Neural cell (in vitro differentiated cells): ENCODE measurements around the gene RPS6KA2. TPM values are rescaled to one million over a fixed set of nuclear protein-coding genes. Genes with fewer than 3 reads are reported as not detected.

Source experiments
- H2AFZ ChIP-seq: fragments of 200-600, 300-800 bp; sonication (generic), shearing (Covaris generic); 2 replicates; pipeline ENCODE4 v1.6.0; 2014; ENCODE audit warnings: low read depth, mild to moderate bottlenecking, antibody characterized with exemption, low read length, moderate library complexity
- H3F3A ChIP-seq: fragments of 200-600 bp; shearing (Covaris generic); 2 replicates; pipeline ENCODE4 v1.6.1; 2016; ENCODE audit warnings: mild to moderate bottlenecking, moderate library complexity, mixed read lengths, antibody characterized with exemption, low read length; ENCODE audit not compliant: insufficient read depth, poor library complexity, severe bottlenecking
- H3K27ac ChIP-seq: fragments of 200-600, 300-800 bp; sonication (generic), shearing (Covaris generic); 2 replicates; pipeline ENCODE4 v1.5.1; 2014; ENCODE audit warnings: mild to moderate bottlenecking, low read length, moderate library complexity
- H3K27me3 ChIP-seq: fragments of 300-800, 200-600 bp; sonication (generic), shearing (Covaris generic); 2 replicates; pipeline ENCODE4 v1.6.0; 2014; ENCODE audit warnings: mild to moderate bottlenecking, low read depth, low read length, moderate library complexity; ENCODE audit not compliant: insufficient read depth
- H3K36me3 ChIP-seq: fragments of 300-800, 200-600 bp; sonication (generic), shearing (Covaris generic); 2 replicates; pipeline ENCODE4 v1.5.1; 2014; ENCODE audit warnings: mild to moderate bottlenecking, antibody characterized with exemption, low read length, moderate library complexity; ENCODE audit not compliant: insufficient read depth
- H3K4me2 ChIP-seq: fragments of 300-800, 200-600 bp; sonication (generic), shearing (Covaris generic); 2 replicates; pipeline ENCODE4 v1.6.0; 2014; ENCODE audit warnings: mild to moderate bottlenecking, low read length
- H3K4me3 ChIP-seq: fragments of 300-800, 200-600 bp; sonication (generic), shearing (Covaris generic); 2 replicates; pipeline ENCODE4 v1.5.1; 2014; ENCODE audit warnings: mild to moderate bottlenecking, low read length, moderate library complexity
- H3K79me2 ChIP-seq: fragments of 200-600 bp; shearing (Covaris generic); replicated peaks from 2 replicates; pipeline ENCODE4 v1.6.0; 2014; ENCODE audit warnings: mild to moderate bottlenecking, low read length, moderate library complexity; ENCODE audit not compliant: insufficient read depth
- H3K9ac ChIP-seq: fragments of 300-800, 200-600 bp; sonication (generic), shearing (Covaris generic); 2 replicates; pipeline ENCODE4 v1.6.1; 2016; ENCODE audit warnings: mild to moderate bottlenecking, low read length, mixed read lengths
- H3K9me2 ChIP-seq: fragments of 200-600 bp; shearing (Covaris generic); 2 replicates; pipeline ENCODE4 v1.6.1; 2016; ENCODE audit warnings: mild to moderate bottlenecking, low read length, mixed read lengths; ENCODE audit not compliant: insufficient read depth
- H3K9me3 ChIP-seq: fragments of 200-600, 300-800 bp; sonication (generic), shearing (Covaris generic); 2 replicates; pipeline ENCODE4 v1.6.1; 2016; ENCODE audit warnings: mild to moderate bottlenecking, mixed run types, low read length, moderate library complexity, mixed read lengths
- H4K20me1 ChIP-seq: fragments of 200-600 bp; shearing (Covaris generic); 2 replicates; pipeline ENCODE4 v1.6.1; 2016; ENCODE audit warnings: mild to moderate bottlenecking, mixed run types; ENCODE audit not compliant: insufficient read depth
- CTCF ChIP-seq: fragments of 450-650 bp; IDR thresholded peaks from 2 replicates; pipeline ENCODE4 v1.5.1; 2014; ENCODE audit warnings: antibody characterized with exemption, mild to moderate bottlenecking, moderate library complexity; ENCODE audit not compliant: poor library complexity, severe bottlenecking
- EP300 ChIP-seq: fragments of 450-650 bp; conservative IDR thresholded peaks from 2 replicates; pipeline ENCODE4 v1.6.1; 2014; ENCODE audit warnings: antibody characterized with exemption, mild to moderate bottlenecking, moderate library complexity; ENCODE audit not compliant: poor library complexity, severe bottlenecking
- EZH2 ChIP-seq: fragments of 200-600, 300-800 bp; shearing (Covaris generic), sonication (generic); IDR thresholded peaks from 2 replicates; pipeline ENCODE4 v1.6.1; 2014; ENCODE audit warnings: antibody characterized with exemption, low read length, borderline replicate concordance, mild to moderate bottlenecking; ENCODE audit not compliant: insufficient read depth, poor library complexity, severe bottlenecking
- MXI1 ChIP-seq: fragments of 450-650 bp; conservative IDR thresholded peaks from 2 replicates; pipeline ENCODE4 v1.6.1; 2014; ENCODE audit warnings: antibody characterized with exemption, mild to moderate bottlenecking; ENCODE audit not compliant: poor library complexity, severe bottlenecking
- POLR2AphosphoS5 ChIP-seq: IDR thresholded peaks from 2 replicates; pipeline ENCODE4 v1.6.1; 2012
- RAD21 ChIP-seq: fragments of 450-650 bp; conservative IDR thresholded peaks from 2 replicates; pipeline ENCODE4 v1.6.1; 2014; ENCODE audit warnings: antibody characterized with exemption, mild to moderate bottlenecking, moderate library complexity
- REST ChIP-seq: IDR thresholded peaks from 2 replicates; pipeline ENCODE4 v1.6.1; 2012; ENCODE audit warnings: borderline replicate concordance
- SMC3 ChIP-seq: fragments of 450-650 bp; conservative IDR thresholded peaks from 2 replicates; pipeline ENCODE4 v1.6.1; 2014; ENCODE audit warnings: antibody characterized with exemption, mild to moderate bottlenecking, moderate library complexity; ENCODE audit not compliant: poor library complexity
- TAF1 ChIP-seq: IDR thresholded peaks from 2 replicates; pipeline ENCODE4 v1.6.1; 2012; ENCODE audit warnings: low read depth
- polyA plus RNA-seq: library from polyadenylated mRNA; depleted of rRNA; stranded (reverse); fragments of >200 nt; gene quantifications from 2 replicates; pipeline ENCODE4 v1.2.3, GENCODE V29; 2014

Gene RPS6KA2
- polyA plus RNA-seq, 1 donor from 2014 or later = 34.3 TPM

GRCh38 chr6:166600931-166601330 is 26.1 kb downstream of the RPS6KA2 start:
- no peak for TF ChIP-seq POLR2AphosphoS5
- no peak for TF ChIP-seq EZH2
- no peak for TF ChIP-seq EP300
- no peak for TF ChIP-seq MXI1
- no peak for TF ChIP-seq CTCF
- no peak for TF ChIP-seq SMC3
- no peak for TF ChIP-seq TAF1
- Histone ChIP-seq H3K36me3 (no peaks in the 10 kb centered on the region), H2AFZ (no peak overlapping the region), H3K9ac (no peak overlapping the region), H3K27me3 (no peaks in the 10 kb centered on the region), H3K27ac (no peak overlapping the region), H3K4me2 (no peak overlapping the region), H4K20me1 (no peaks in the 10 kb centered on the region), H3K79me2 (peaks cover 30% of the 10 kb centered on the region), H3K4me3 (no peak overlapping the region), H3F3A (no peaks in the 10 kb centered on the region), H3K9me2 (no peaks in the 10 kb centered on the region), H3K9me3 (no peaks in the 10 kb centered on the region)

- Histone ChIP-seq H3K9me3 (no peaks in the 10 kb centered on the region), H3K79me2 (peaks cover 20% of the 10 kb centered on the region), H3K9ac (no peak overlapping the region), H3F3A (no peaks in the 10 kb centered on the region), H3K27me3 (no peaks in the 10 kb centered on the region), H3K27ac (peak overlapping the region; percentile 18), H2AFZ (no peak overlapping the region), H3K4me2 (no peak overlapping the region), H3K9me2 (no peaks in the 10 kb centered on the region), H3K4me3 (peak overlapping the region; percentile 13), H4K20me1 (no peaks in the 10 kb centered on the region), H3K36me3 (no peaks in the 10 kb centered on the region)
- TF ChIP-seq POLR2AphosphoS5 (no peak), TAF1 (no peak), REST (no peak), EP300 (no peak), RAD21 (no peak), MXI1 (no peak), EZH2 (no peak), CTCF (no peak), SMC3 (no peak)
Observed at GRCh38 chr6:166599205-166599604, 27.8 kb downstream of the RPS6KA2 start.
